ENCODE results near the gene MTA2. TPM values are rescaled to one million over a fixed set of nuclear protein-coding genes. Genes with fewer than 3 reads are reported as not detected.

Gene MTA2
- total RNA-seq, 2 experiments from 2014 or later: 270 to 299 TPM

GRCh38 chr11:62610814-62611704 is 9.4 kb upstream of the MTA2 start:
- H3K9me3 Mint-ChIP-seq: no peaks in the 10 kb centered on the region
- H3K4me3 Mint-ChIP-seq: peak overlapping the region; percentile 96
- peak overlapping the region; percentile 94 for H3K27ac Mint-ChIP-seq
- POLR2A ChIA-PET: interaction anchor here (1.2 kb wide), 1 partner anchor 54 kb away, joined by 3 read pairs; the partner anchor contains the start of gene C11orf98
- no peak for DNase-seq
- H3K36me3 Mint-ChIP-seq (ENCODE audit: low read depth): peaks cover 48% of the 10 kb centered on the region
- H3K27me3 Mint-ChIP-seq: no peaks in the 10 kb centered on the region
- CTCF ChIA-PET: interaction anchor here (0.9 to 4.5 kb wide), 17 partner anchors 11 to 117 kb away, joined by 3 to 40 read pairs (median 4); partner anchors contain the start of genes B3GAT3, BSCL2, C11orf98 and CSKMT
- peaks cover 52% of the 10 kb centered on the region for H3K4me1 Mint-ChIP-seq

DNA sequence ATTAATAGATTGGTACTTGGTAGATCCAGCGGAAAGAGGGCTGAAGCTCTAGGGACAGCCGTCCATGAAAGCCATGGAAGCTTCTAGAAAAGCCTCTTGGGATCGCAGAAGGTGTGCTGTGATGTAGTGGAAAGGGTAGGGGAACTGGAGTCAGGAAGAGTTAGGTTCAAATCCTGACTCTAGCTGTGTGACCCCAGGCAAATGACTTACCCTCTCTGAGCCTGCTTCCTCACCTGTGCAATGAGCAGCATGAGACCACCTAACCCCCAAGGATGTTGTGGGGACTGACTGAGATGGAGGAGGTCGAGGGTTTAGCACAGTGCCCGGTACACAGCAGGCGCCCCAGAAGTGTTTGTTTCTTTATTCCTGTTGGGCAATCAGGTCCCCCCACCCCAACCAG is 8.7 kb upstream of the MTA2 start:
- CTCF ChIA-PET: interaction anchor here (1.0 to 4.5 kb wide), 9 partner anchors 10 to 97 kb away, joined by 3 to 40 read pairs (median 5); partner anchors contain the start of genes B3GAT3, BSCL2, C11orf98 and CSKMT
- Mint-ChIP-seq H3K4me3 (peak overlapping the region; percentile 96), H3K36me3 (ENCODE audit: low read depth) (peaks cover 47% of the 10 kb centered on the region), H3K27ac (peak overlapping the region; percentile 69), H3K27me3 (no peaks in the 10 kb centered on the region), H3K4me1 (peaks cover 51% of the 10 kb centered on the region), H3K9me3 (no peaks in the 10 kb centered on the region)
- POLR2A ChIA-PET: no interaction called here
- DNase-seq: no peak

GRCh38 chr11:62608776-62609175 is 7.1 kb upstream of the MTA2 start:
- CTCF ChIA-PET: interaction anchor here (1.2 to 4.5 kb wide), 5 partner anchors 10 to 56 kb away, joined by 3 to 40 read pairs (median 5); partner anchors contain the start of genes B3GAT3, C11orf98, CSKMT and TUT1
- H3K36me3 Mint-ChIP-seq (ENCODE audit: low read depth): peaks cover 50% of the 10 kb centered on the region
- no peaks in the 10 kb centered on the region for H3K9me3 Mint-ChIP-seq
- peaks cover 47% of the 10 kb centered on the region for H3K4me1 Mint-ChIP-seq
- H3K4me3 Mint-ChIP-seq: no peak overlapping the region
- H3K27ac Mint-ChIP-seq: no peak overlapping the region
- no peak for DNase-seq
- H3K27me3 Mint-ChIP-seq: no peaks in the 10 kb centered on the region
- POLR2A ChIA-PET: no interaction called here

DNA sequence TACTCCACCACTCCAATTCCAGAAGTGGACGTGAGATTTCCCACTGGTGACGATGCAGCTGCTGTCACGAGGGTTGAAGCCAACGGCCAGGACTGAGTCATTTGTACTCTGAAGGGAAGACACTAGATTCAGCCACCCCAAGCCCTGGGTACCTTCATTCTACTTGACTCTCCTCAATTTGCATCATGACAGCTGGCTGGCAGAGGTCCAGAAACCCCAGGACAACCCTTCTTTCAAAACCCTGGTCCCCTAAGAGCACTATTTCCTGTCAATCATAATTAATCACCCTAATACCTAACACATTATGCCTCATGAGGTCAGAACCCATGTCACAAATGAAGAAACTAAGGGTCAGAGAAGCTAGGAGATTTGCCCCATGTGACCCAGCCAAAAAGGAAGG is 6.0 kb upstream of the MTA2 start:
- no peak overlapping the region for H3K27ac Mint-ChIP-seq
- ChIA-PET POLR2A (interaction anchor here (0.6 to 0.7 kb wide), 2 partner anchors 58 to 64 kb away, joined by 3 to 7 read pairs; partner anchors contain the start of genes CSKMT and UQCC3), CTCF (interaction anchor here (0.6 to 4.5 kb wide), 3 partner anchors 9 to 105 kb away, joined by 3 to 40 read pairs (median 6); partner anchors contain the start of gene B3GAT3)
- H3K27me3 Mint-ChIP-seq: no peaks in the 10 kb centered on the region
- no peaks in the 10 kb centered on the region for H3K9me3 Mint-ChIP-seq
- no peak for DNase-seq
- no peak overlapping the region for H3K4me3 Mint-ChIP-seq
- H3K36me3 Mint-ChIP-seq (ENCODE audit: low read depth): peaks cover 61% of the 10 kb centered on the region
- peaks cover 54% of the 10 kb centered on the region for H3K4me1 Mint-ChIP-seq

DNA sequence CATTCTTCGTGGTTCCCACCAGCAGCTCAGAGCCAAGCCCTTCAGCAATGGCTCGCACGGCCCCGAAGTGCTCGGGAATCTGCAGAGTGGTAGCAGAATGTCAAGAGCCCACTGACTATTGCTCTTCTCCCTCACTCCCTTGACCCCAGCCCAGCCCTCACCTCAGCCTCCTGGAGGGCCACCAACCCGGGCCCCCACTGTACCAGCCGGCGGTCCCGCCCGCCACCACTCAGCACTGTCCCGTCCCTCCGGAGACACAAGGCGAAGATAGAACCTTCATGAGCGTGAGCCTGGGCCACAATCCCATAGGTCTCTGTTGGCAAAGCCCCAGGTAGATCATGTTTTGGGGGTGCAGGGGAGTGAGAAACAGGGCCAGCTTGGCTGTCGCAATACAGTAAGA is 4.2 kb upstream of the MTA2 start:
- Mint-ChIP-seq H3K4me1 (peaks cover 54% of the 10 kb centered on the region), H3K27ac (no peak overlapping the region), H3K36me3 (ENCODE audit: low read depth) (peaks cover 59% of the 10 kb centered on the region), H3K27me3 (no peaks in the 10 kb centered on the region), H3K4me3 (no peak overlapping the region), H3K9me3 (no peaks in the 10 kb centered on the region)
- CTCF ChIA-PET: interaction anchor here (1.3 kb wide), 1 partner anchor 17 kb away, joined by 3 read pairs; no protein-coding TSS in a partner anchor
- no peak for DNase-seq
- POLR2A ChIA-PET: no interaction called here

DNA sequence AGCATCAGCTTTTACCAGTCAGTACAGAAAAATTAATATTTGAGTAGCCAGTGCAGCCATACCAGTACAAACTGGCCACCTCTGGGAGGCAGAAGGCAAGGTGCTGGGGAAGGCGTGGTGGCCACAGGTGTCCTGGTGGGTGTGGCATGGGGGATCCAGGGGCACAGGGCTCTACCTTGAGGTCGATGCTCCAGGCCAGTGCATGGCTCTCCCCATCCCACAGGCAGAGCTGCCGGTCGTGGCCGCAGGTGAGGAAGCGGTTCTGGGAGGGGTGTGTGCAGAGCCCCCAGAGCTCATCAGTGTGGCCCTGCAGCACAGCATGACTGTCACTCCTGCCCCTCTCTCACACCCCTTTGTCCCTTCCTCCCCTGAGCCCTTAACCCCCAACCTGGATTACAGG is 3.8 kb upstream of the MTA2 start:
- DNase-seq: no peak
- Mint-ChIP-seq H3K9me3 (no peaks in the 10 kb centered on the region), H3K27ac (no peak overlapping the region), H3K4me3 (no peak overlapping the region), H3K36me3 (ENCODE audit: low read depth) (peaks cover 61% of the 10 kb centered on the region), H3K4me1 (peaks cover 50% of the 10 kb centered on the region), H3K27me3 (no peaks in the 10 kb centered on the region)
- ChIA-PET CTCF (interaction anchor here (1.3 kb wide), 1 partner anchor 17 kb away, joined by 3 read pairs; no protein-coding TSS in a partner anchor), POLR2A (no interaction called here)

- H3K27ac Mint-ChIP-seq: no peak overlapping the region
- peaks cover 48% of the 10 kb centered on the region for H3K4me1 Mint-ChIP-seq
- no peak for DNase-seq
- H3K27me3 Mint-ChIP-seq: no peaks in the 10 kb centered on the region
- H3K9me3 Mint-ChIP-seq: no peaks in the 10 kb centered on the region
- CTCF ChIA-PET: interaction anchor here (1.0 to 1.5 kb wide), 3 partner anchors 11 to 13 kb away, joined by 3 to 5 read pairs (median 4); partner anchors contain the start of gene TUT1
- peaks cover 64% of the 10 kb centered on the region for H3K36me3 Mint-ChIP-seq (ENCODE audit: low read depth)
- no peak overlapping the region for H3K4me3 Mint-ChIP-seq
- POLR2A ChIA-PET: no interaction called here
Observed at GRCh38 chr11:62604460-62605120, 2.9 kb upstream of the MTA2 start.

DNA sequence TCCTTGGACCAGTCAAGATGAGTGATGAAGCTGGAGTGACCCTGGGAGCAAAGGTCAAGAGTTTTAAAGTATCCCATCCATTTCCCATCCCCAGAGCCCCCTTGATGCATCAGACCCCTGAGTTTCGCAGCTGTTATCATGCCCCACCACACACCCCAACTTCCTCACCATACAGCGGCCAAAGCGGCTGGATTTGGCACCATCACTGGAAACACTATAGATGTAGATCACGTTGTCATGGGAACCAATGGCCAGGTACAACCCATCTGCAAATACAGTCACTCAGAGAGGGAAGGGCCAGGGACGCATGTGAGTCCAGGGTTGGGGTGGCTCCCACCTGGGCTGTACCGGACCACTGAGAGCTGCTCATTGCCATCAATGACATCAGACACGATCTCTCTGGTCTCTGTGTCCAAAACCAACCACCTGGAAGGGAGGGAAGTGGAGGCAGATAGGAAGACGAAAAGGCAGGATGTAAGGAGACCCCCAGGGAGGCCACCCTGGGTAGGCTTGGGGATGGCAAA is 2.2 kb upstream of the MTA2 start:
- Mint-ChIP-seq H3K27ac (peak overlapping the region; percentile 81), H3K27me3 (no peaks in the 10 kb centered on the region), H3K4me1 (peaks cover 49% of the 10 kb centered on the region), H3K9me3 (no peaks in the 10 kb centered on the region), H3K4me3 (peak overlapping the region; percentile 54), H3K36me3 (ENCODE audit: low read depth) (peaks cover 66% of the 10 kb centered on the region)
- no peak for DNase-seq
- CTCF ChIA-PET: interaction anchor here (1.0 to 1.7 kb wide), 5 partner anchors 9 to 17 kb away, joined by 3 to 5 read pairs (median 4); partner anchors contain the start of genes EML3, ROM1 and TUT1
- POLR2A ChIA-PET: no interaction called here

DNA sequence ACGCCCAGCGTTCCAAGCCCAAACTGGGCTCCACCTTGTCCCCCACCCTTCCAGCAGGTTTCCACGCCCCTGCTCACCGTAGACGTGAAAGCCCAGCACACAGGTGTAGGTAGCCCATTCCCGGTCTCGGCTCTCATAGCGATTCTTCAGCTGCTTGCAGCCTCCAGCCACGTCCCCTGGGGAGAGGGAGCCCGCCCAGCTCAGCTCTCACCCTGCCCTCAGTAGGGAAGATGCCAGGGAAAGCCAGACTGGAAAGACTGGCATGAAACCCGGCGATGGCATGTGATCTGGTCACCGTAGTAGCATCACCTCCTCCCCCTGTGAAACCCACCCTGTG is 1.4 kb upstream of the MTA2 start:
- H3K9me3 Mint-ChIP-seq: no peaks in the 10 kb centered on the region
- no peak for DNase-seq
- ChIA-PET POLR2A (no interaction called here), CTCF (interaction anchor here (1.0 to 2.4 kb wide), 3 partner anchors 10 to 62 kb away, joined by 3 to 7 read pairs (median 5); partner anchors contain the start of genes C11orf98, CSKMT, EML3 and ROM1)
- peaks cover 50% of the 10 kb centered on the region for H3K4me1 Mint-ChIP-seq
- peak overlapping the region; percentile 54 for H3K4me3 Mint-ChIP-seq
- no peaks in the 10 kb centered on the region for H3K27me3 Mint-ChIP-seq
- H3K27ac Mint-ChIP-seq: peak overlapping the region; percentile 81
- peaks cover 70% of the 10 kb centered on the region for H3K36me3 Mint-ChIP-seq (ENCODE audit: low read depth)

DNA sequence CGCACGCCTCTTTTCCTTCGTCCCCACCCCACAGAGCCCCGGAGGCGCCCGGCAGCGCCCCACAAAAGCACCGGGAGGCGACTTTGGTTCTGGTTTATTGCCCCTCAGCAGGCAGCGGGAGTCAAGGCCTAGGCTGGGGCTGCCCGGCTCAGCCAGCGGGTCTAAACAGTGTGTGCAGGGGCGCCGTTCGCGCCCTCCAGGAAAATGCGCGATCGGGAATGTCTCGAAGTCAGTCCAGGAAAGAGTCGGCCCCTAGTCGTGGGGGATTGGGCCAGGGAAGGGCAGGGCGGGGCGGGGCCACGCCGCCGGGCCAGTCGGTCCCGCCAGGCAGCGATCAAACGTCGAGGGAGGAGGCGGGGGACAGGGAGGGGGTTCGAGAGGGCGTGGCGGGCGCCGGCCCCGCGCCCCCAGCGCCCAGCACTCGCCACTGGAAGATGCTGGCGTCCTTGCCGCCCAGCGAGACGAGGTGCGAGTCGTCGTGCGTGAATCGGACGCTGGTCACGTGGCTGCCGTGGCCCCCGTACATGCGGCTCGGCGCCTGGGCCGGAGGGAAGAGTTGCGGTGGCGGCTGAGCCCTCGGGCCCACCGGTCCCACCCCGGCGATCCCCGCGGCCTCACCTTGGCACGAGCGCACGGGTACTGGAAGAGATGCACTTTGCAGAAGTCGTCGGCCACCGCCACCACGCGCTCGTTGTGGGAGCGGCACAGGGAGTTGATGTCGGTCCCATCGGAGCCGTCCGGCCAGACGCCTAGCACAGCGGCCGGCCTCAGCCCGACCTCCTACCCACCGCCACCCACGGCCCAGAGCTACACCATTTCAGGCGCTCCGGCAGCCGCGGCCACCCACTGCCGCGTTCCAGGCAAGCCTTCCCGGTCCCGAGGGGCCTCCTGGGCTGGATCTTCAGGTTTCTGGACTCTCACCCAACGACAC is 741 bp upstream of the MTA2 start:
- ChIA-PET CTCF (interaction anchor here (1.0 to 3.7 kb wide), 7 partner anchors 8 to 62 kb away, joined by 3 to 25 read pairs (median 6); partner anchors contain the start of genes C11orf98, CSKMT, EML3 and GANAB), POLR2A (interaction anchor here (0.6 to 1.9 kb wide), 7 partner anchors 11 to 279 kb away, joined by 3 to 18 read pairs (median 3); partner anchors contain the start of genes EEF1G, SLC3A2, TUT1 and UQCC3)
- Mint-ChIP-seq H3K4me3 (peak overlapping the region; percentile 85), H3K4me1 (peaks cover 50% of the 10 kb centered on the region), H3K27me3 (no peaks in the 10 kb centered on the region), H3K27ac (peak overlapping the region; percentile 95), H3K36me3 (ENCODE audit: low read depth) (peaks cover 70% of the 10 kb centered on the region), H3K9me3 (no peaks in the 10 kb centered on the region)
- peak; percentile 22 for DNase-seq

DNA sequence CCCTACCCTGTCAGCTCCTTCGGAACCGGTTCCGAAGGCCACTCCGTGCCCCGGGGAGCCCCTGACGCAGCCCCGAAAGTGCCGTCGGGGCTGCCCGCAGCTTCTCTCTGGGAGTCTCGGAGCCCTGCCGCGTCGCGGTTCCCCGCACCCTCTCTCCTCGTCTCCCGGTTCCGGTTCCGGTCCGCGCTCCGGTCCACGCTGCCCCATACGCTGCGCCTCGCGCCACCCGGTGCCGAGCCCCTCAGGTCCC is 618 bp downstream of the MTA2 start:
- H3K27me3 Mint-ChIP-seq: no peaks in the 10 kb centered on the region
- peak overlapping the region; percentile 95 for H3K27ac Mint-ChIP-seq
- peak overlapping the region; percentile 85 for H3K4me3 Mint-ChIP-seq
- CTCF ChIA-PET: interaction anchor here (0.7 to 3.7 kb wide), 9 partner anchors 9 to 176 kb away, joined by 3 to 25 read pairs (median 4); partner anchors contain the start of genes C11orf98, CSKMT, GANAB and ROM1
- peaks cover 56% of the 10 kb centered on the region for H3K4me1 Mint-ChIP-seq
- peaks cover 74% of the 10 kb centered on the region for H3K36me3 Mint-ChIP-seq (ENCODE audit: low read depth)
- DNase-seq: peak; percentile 52
- H3K9me3 Mint-ChIP-seq: no peaks in the 10 kb centered on the region
- POLR2A ChIA-PET: interaction anchor here (0.9 to 1.9 kb wide), 3 partner anchors 9 to 64 kb away, joined by 3 to 18 read pairs (median 6); partner anchors contain the start of genes C11orf98, CSKMT, EEF1G and TUT1

Data from activated CD4-positive, alpha-beta T cell treated with anti-CD3 and anti-CD28 coated beads, Interleukin-2, amount 10 ng/mL, durations not matched to agents 7 days and 5 days (primary cell).